SK-N-SH (cell line): Measurements from ENCODE around the gene WIPI1. TPM values are rescaled to one million over a fixed set of nuclear protein-coding genes. Genes with fewer than 3 reads are reported as not detected.

ENCODE experiments used
- CTCF ChIA-PET: fragments of 300-600, 350-600 bp; formaldehyde crosslinking; extraction: SDS; loops from one replicate; lab custom pipeline; 2021; lab: Yijun Ruan, JAX
- POLR2A ChIA-PET: fragments of 350-600 bp; sonication (Branson Sonifier 250); formaldehyde crosslinking; extraction: SDS; loops from one replicate; lab custom pipeline; 2020; ENCODE audit warnings: antibody characterized with exemption, inconsistent platforms; lab: Yijun Ruan, JAX
- DNase-seq: peaks from one replicate; pipeline ENCODE4 v3.0.0; 2012
- H2AFZ ChIP-seq: fragments of 200-600 bp; sonication (generic); 2 replicates; pipeline ENCODE4 v1.8.1; 2016; ENCODE audit warnings: antibody characterized with exemption, mild to moderate bottlenecking, low read depth
- H3F3A ChIP-seq: fragments of 200-600 bp; sonication (generic); replicated peaks from 2 replicates; pipeline ENCODE3; 2016; ENCODE audit warnings: antibody characterized with exemption, mild to moderate bottlenecking; ENCODE audit not compliant: insufficient read depth
- H3K27ac ChIP-seq, 2 experiments: fragments of 200-500 bp in 1 of 2; fragments of 200-600 bp in 1 of 2; sonication (Bioruptor generic) in 1 of 2; sonication (generic), shearing (Covaris generic) in 1 of 2; 2 replicates each; pipeline versions ENCODE4 v1.5.1 to v1.6.1; 2014 to 2016; ENCODE audit warnings: low read depth in 2 of 2, inconsistent platforms in 1 of 2, low read length in 1 of 2, mild to moderate bottlenecking in 1 of 2, mixed read lengths in 1 of 2
- H3K27me3 ChIP-seq: fragments of 200-600 bp; sonication (generic), shearing (Covaris generic); 2 replicates; pipeline ENCODE4 v1.6.1; 2016; ENCODE audit warnings: mixed run types; ENCODE audit not compliant: insufficient read depth
- H3K36me3 ChIP-seq, 2 experiments: fragments of 200-500 bp in 1 of 2; fragments of 200-600 bp in 1 of 2; sonication (Bioruptor generic) in 1 of 2; sonication (generic) in 1 of 2; replicated peaks in 1 of 2; 2 replicates each; pipeline versions ENCODE3 to v1.5.1; 2014 to 2016; ENCODE audit warnings: low read length in 1 of 2, mild to moderate bottlenecking in 1 of 2; ENCODE audit not compliant: insufficient read depth in 2 of 2, control insufficient read depth in 1 of 2
- H3K4me1 ChIP-seq, 2 experiments: fragments of 200-500 bp in 1 of 2; fragments of 200-600 bp in 1 of 2; sonication (Bioruptor generic) in 1 of 2; sonication (generic), shearing (Covaris generic) in 1 of 2; 2 replicates each; pipeline versions ENCODE4 v1.5.1 to v1.6.1; 2014 to 2016; ENCODE audit warnings: low read depth in 1 of 2, low read length in 1 of 2, mixed run types in 1 of 2; ENCODE audit not compliant: insufficient read depth in 2 of 2, control insufficient read depth in 1 of 2
- H3K4me2 ChIP-seq: fragments of 200-600 bp; sonication (generic), shearing (Covaris generic); 2 replicates; pipeline ENCODE4 v1.6.1; 2017; ENCODE audit warnings: mixed run types
- H3K4me3 ChIP-seq, 2 experiments: fragments of 200-500 bp in 1 of 2; fragments of 200-600 bp in 1 of 2; sonication (Bioruptor generic) in 1 of 2; sonication (generic), shearing (Covaris generic) in 1 of 2; 2 replicates each; pipeline versions ENCODE4 v1.5.1 to v1.8.1; 2014 to 2016; ENCODE audit warnings: low read depth in 2 of 2, inconsistent platforms in 1 of 2, low read length in 1 of 2, mild to moderate bottlenecking in 1 of 2, mixed read lengths in 1 of 2, moderate library complexity in 1 of 2
- H3K79me2 ChIP-seq: fragments of 200-600 bp; sonication (generic); 2 replicates; pipeline ENCODE4 v1.8.1; 2017; ENCODE audit warnings: mild to moderate bottlenecking; ENCODE audit not compliant: insufficient read depth
- H3K9ac ChIP-seq: fragments of 200-600 bp; sonication (generic); 2 replicates; pipeline ENCODE4 v1.6.1; 2017; ENCODE audit warnings: mixed run types
- H3K9me2 ChIP-seq: fragments of 200-600 bp; sonication (generic); 2 replicates; pipeline ENCODE4 v1.6.1; 2017; ENCODE audit warnings: mixed run types
- H3K9me3 ChIP-seq: fragments of 200-600 bp; sonication (generic); 2 replicates; pipeline ENCODE4 v1.6.1; 2017; ENCODE audit warnings: mixed run types, mild to moderate bottlenecking, moderate library complexity
- H4K20me1 ChIP-seq: fragments of 200-600 bp; sonication (generic); 2 replicates; pipeline ENCODE4 v1.6.1; 2017; ENCODE audit warnings: mild to moderate bottlenecking, mixed run types; ENCODE audit not compliant: insufficient read depth
- CTCF ChIP-seq: fragments of 200-600 bp; sonication (generic); IDR thresholded peaks from 2 replicates; pipeline ENCODE4 v1.6.1; 2017; ENCODE audit warnings: antibody characterized with exemption, mild to moderate bottlenecking, moderate library complexity
- ELF1 ChIP-seq: IDR thresholded peaks from 2 replicates; pipeline ENCODE4 v1.4.0; 2012
- EP300 ChIP-seq, 2 experiments: IDR thresholded peaks; 2 replicates each; pipeline versions ENCODE4 v1.4.0 to v1.6.1; 2012; ENCODE audit warnings: borderline replicate concordance in 1 of 2, low read depth in 1 of 2, low read length in 1 of 2
- FOSL2 ChIP-seq: IDR thresholded peaks from 2 replicates; pipeline ENCODE4 v1.4.0; 2012; ENCODE audit warnings: low read depth, mild to moderate bottlenecking, moderate library complexity, borderline replicate concordance
- FOXJ3 ChIP-seq: sonication (generic); formaldehyde crosslinking; IDR thresholded peaks from 2 replicates; pipeline ENCODE4 v1.5.1; 2020; ENCODE audit warnings: mild to moderate bottlenecking, missing genetic modification reagents
- FOXM1 ChIP-seq: IDR thresholded peaks from 2 replicates; pipeline ENCODE4 v1.4.0; 2012; ENCODE audit warnings: low read depth, mild to moderate bottlenecking
- MEF2A ChIP-seq: IDR thresholded peaks from 2 replicates; pipeline ENCODE4 v1.4.0; 2012; ENCODE audit warnings: low read depth, borderline replicate concordance
- NFIC ChIP-seq: IDR thresholded peaks from 2 replicates; pipeline ENCODE4 v1.4.0; 2012; ENCODE audit warnings: borderline replicate concordance
- POLR2AphosphoS5 ChIP-seq: IDR thresholded peaks from 2 replicates; pipeline ENCODE4 v1.6.1; 2012; ENCODE audit warnings: low read depth, low read length
- RAD21 ChIP-seq: IDR thresholded peaks from 2 replicates; pipeline ENCODE4 v1.6.1; 2012; ENCODE audit warnings: mild to moderate bottlenecking, low read length
- RFX5 ChIP-seq: IDR thresholded peaks from 2 replicates; pipeline ENCODE4 v1.6.1; 2012; ENCODE audit warnings: mild to moderate bottlenecking, improper control_type of control experiment, low read length
- SIN3A ChIP-seq: IDR thresholded peaks from 2 replicates; pipeline ENCODE4 v1.6.1; 2012; ENCODE audit warnings: low read depth, mild to moderate bottlenecking, low read length, moderate library complexity, borderline replicate concordance
- SMC3 ChIP-seq: IDR thresholded peaks from 2 replicates; pipeline ENCODE4 v1.6.1; 2012; ENCODE audit warnings: low read depth, low read length, improper control_type of control experiment
- TCF12 ChIP-seq: IDR thresholded peaks from 2 replicates; pipeline ENCODE4 v1.4.0; 2012
- USF1 ChIP-seq: IDR thresholded peaks from 2 replicates; pipeline ENCODE4 v1.4.0; 2012; ENCODE audit warnings: low read depth, borderline replicate concordance
- USF2 ChIP-seq: fragments of 150-350 bp; IDR thresholded peaks from 2 replicates; pipeline ENCODE4 v1.6.1; 2017; ENCODE audit warnings: antibody characterized with exemption, low read length, low read depth, borderline replicate concordance
- WGBS: methylation state at CpG from one replicate; pipeline ENCODE4 v1.1.6; 2017; ENCODE audit warnings: low lambda C conversion rate; 5-methylcytosine and 5-hydroxymethylcytosine counted together
- polyA plus RNA-seq, 3 experiments: library from polyadenylated mRNA; depleted of rRNA; stranded (reverse); fragments of >200 nt; gene quantifications; 2 replicates each; pipeline ENCODE4 v1.2.3, GENCODE V29; 2012

Gene WIPI1
- polyA plus RNA-seq, 1 of the 3 experiments (the other 2 are of a cell fraction), result 52.7 TPM

GRCh38 chr17:68391561-68392268, 65.6 kb downstream of the WIPI1 start:
- no peak overlapping the region for H3K4me2 ChIP-seq
- ChIA-PET CTCF (interaction anchor here (1.2 to 4.7 kb wide), 3 partner anchors 7 to 44 kb away, joined by 3 to 32 read pairs (median 8); no protein-coding TSS in a partner anchor), POLR2A (no interaction called here)
- TF ChIP-seq RAD21 (no peak), RFX5 (no peak), EP300 (IDR thresholded peaks at IDR 0.05; ENCODE audit: borderline replicate concordance in 1 of 2, low read depth in 1 of 2, low read length in 1 of 2) (no peak), MEF2A (no peak), USF1 (no peak), CTCF (no peak), TCF12 (no peak), SMC3 (no peak)
- no peaks in the 10 kb centered on the region for H3K36me3 ChIP-seq
- no peak for DNase-seq
- no peaks in the 10 kb centered on the region for H3K9me2 ChIP-seq
- no peaks in the 10 kb centered on the region; the same call in 1 of the 2 replicates for H3K27me3 ChIP-seq
- no peak overlapping the region for H2AFZ ChIP-seq
- H3K4me3 ChIP-seq, result no peak overlapping the region
- H4K20me1 ChIP-seq, result no peaks in the 10 kb centered on the region
- H3K9me3 ChIP-seq, result no peaks in the 10 kb centered on the region
- H3F3A ChIP-seq, result no peaks in the 10 kb centered on the region
- H3K4me1 ChIP-seq, result no peaks in the 10 kb centered on the region
- no peak overlapping the region for H3K27ac ChIP-seq
- H3K79me2 ChIP-seq, result no peaks in the 10 kb centered on the region
- H3K9ac ChIP-seq, result no peak overlapping the region
- 67% methylated on average over 15 of the region's 16 CpGs for WGBS

- Histone ChIP-seq H3K79me2 (no peaks in the 10 kb centered on the region), H3K36me3 (no peaks in the 10 kb centered on the region), H2AFZ (no peak overlapping the region), H3K9me3 (no peaks in the 10 kb centered on the region), H3K4me3 (no peak overlapping the region), H3K9me2 (no peaks in the 10 kb centered on the region), H3K27me3 (no peaks in the 10 kb centered on the region; the same call in 1 of the 2 replicates), H3K27ac (no peak overlapping the region), H3K9ac (no peak overlapping the region), H4K20me1 (no peaks in the 10 kb centered on the region), H3K4me1 (no peaks in the 10 kb centered on the region), H3F3A (no peaks in the 10 kb centered on the region), H3K4me2 (no peak overlapping the region)
- CTCF ChIA-PET, result interaction anchor here (1.2 to 4.7 kb wide), 3 partner anchors 8 to 45 kb away, joined by 3 to 32 read pairs (median 8); no protein-coding TSS in a partner anchor
- no peak for DNase-seq
- 42% methylated on average over 11 of the region's 11 CpGs for WGBS
- POLR2A ChIA-PET, result no interaction called here
- TF ChIP-seq MEF2A (no peak), EP300 (IDR thresholded peaks at IDR 0.05; ENCODE audit: borderline replicate concordance in 1 of 2, low read depth in 1 of 2, low read length in 1 of 2) (no peak), TCF12 (no peak), CTCF (no peak), FOXJ3 (CRISPR knock-in tag) (no peak), USF2 (no peak), SIN3A (no peak), SMC3 (no peak), NFIC (no peak), FOSL2 (no peak), FOXM1 (no peak), ELF1 (no peak), POLR2AphosphoS5 (no peak)
Observed at GRCh38 chr17:68390888-68391545, 66.3 kb downstream of the WIPI1 start.
